WERI-Rb-1 (cell line): Measurements from ENCODE around the gene LONP1.

ENCODE experiments used
- DNase-seq: peaks from one replicate; pipeline ENCODE4 v3.0.0-alpha.2; 2020
- H3K27ac ChIP-seq: fragments of 250-450 bp; sonication (Bioruptor Pico); 2 replicates; pipeline ENCODE4 v1.5.1; 2020; ENCODE audit warnings: mild to moderate bottlenecking, moderate library complexity
- H3K27me3 ChIP-seq: fragments of 250-450 bp; sonication (Bioruptor Pico); 2 replicates; pipeline ENCODE4 v1.5.1; 2021; ENCODE audit warnings: mild to moderate bottlenecking, low read depth, moderate library complexity; ENCODE audit not compliant: insufficient read depth, severe bottlenecking
- H3K36me3 ChIP-seq: fragments of 250-450 bp; sonication (Bioruptor Pico); 2 replicates; pipeline ENCODE4 v1.5.1; 2020; ENCODE audit warnings: mild to moderate bottlenecking, moderate library complexity
- H3K4me3 ChIP-seq: 2 replicates; pipeline ENCODE4 v1.5.1; 2011; ENCODE audit warnings: low read depth, mild to moderate bottlenecking, control low read depth, low read length
- H3K9me3 ChIP-seq: fragments of 250-450 bp; sonication (Bioruptor Pico); 2 replicates; pipeline ENCODE4 v1.5.1; 2021; ENCODE audit warnings: mild to moderate bottlenecking, moderate library complexity; ENCODE audit not compliant: severe bottlenecking
- CTCF ChIP-seq: IDR thresholded peaks from 2 replicates; pipeline ENCODE4 v1.5.1; 2011; ENCODE audit warnings: low read depth, mild to moderate bottlenecking, control low read depth, inconsistent platforms, low read length

LONP1 gene

DNA sequence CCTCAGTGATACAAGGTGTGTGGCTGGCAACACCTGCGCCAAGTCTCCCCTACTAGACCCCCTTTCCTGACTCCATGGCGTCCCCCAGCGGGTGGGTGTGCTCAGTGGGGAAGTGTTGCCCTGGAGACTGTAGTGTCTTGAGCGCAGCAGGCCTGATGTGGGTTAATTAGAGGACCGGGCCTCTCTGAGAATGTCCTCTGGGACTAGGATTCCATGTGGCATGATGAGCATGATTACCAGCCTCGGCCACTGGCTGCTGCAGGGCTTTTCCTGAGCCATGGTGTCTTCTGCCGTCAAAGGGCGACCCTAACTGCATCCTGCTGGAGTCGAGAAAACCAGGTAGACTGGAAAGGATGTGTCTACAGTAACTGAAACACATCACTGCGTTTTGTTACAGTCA, 67.7 kb downstream of the LONP1 start:
- Histone ChIP-seq H3K27me3 (no peaks in the 10 kb centered on the region), H3K9me3 (no peaks in the 10 kb centered on the region), H3K4me3 (no peak overlapping the region), H3K36me3 (peaks cover 92% of the 10 kb centered on the region), H3K27ac (no peak overlapping the region)
- no peak for DNase-seq
- TF ChIP-seq CTCF, result no peak

- H3K36me3 ChIP-seq, result peaks cover 93% of the 10 kb centered on the region
Observed at GRCh38 chr19:5651361-5651760, 68.6 kb downstream of the LONP1 start.

DNA sequence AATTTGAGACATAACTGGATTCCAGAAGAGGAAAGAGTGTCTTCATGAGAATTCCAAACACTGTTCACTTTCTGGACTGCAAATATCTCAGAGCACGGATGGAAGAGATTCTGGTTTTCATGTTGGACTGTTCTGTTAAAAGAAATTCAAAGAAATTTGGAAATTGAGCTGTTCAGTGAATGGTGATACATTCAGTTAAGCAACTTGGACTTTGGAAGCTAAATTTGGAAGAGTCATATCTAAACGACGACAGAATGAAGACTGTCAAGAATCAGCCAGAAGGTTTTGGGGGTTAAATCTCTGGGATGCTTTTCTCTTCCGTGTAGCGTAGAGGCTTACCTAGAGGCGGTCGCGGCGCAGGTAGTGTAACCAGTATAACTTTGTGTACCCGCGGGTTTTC, 71.5 kb downstream of the LONP1 start:
- peaks cover 91% of the 10 kb centered on the region for H3K36me3 ChIP-seq
- TF ChIP-seq CTCF, result no peak
- no peaks in the 10 kb centered on the region for H3K27me3 ChIP-seq
- DNase-seq, result no peak
- no peak overlapping the region for H3K4me3 ChIP-seq
- no peaks in the 10 kb centered on the region for H3K9me3 ChIP-seq
- no peak overlapping the region for H3K27ac ChIP-seq

More at GRCh38 chr19:5651361-5651760, 68.6 kb downstream of the LONP1 start:
- Histone ChIP-seq H3K27me3 (no peaks in the 10 kb centered on the region), H3K9me3 (no peaks in the 10 kb centered on the region), H3K27ac (no peak overlapping the region), H3K4me3 (no peak overlapping the region)
- no peak for DNase-seq
- TF ChIP-seq CTCF, result peak; percentile 47

DNA sequence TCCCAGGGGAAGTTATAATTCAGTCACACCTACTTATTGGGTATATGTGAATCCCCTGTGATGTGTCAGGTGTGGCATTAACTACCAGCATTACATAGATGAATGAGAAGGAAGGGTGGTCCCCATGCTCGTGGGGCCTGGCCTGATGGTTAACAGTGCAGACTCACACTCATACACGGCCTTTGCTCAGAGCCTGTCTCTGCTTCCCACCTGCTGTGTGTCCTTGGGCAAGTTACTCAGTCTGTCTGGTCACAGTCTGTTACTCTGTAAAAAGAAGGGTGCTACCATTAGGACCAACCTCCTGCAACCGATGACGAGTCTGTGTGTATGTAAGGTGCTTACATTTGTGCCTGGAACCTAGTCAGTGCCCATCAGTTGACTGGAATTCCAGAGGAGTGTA, 73.2 kb downstream of the LONP1 start:
- DNase-seq, result no peak
- TF ChIP-seq CTCF, result no peak
- no peaks in the 10 kb centered on the region for H3K9me3 ChIP-seq
- H3K27me3 ChIP-seq, result no peaks in the 10 kb centered on the region
- no peak overlapping the region for H3K27ac ChIP-seq
- peaks cover 91% of the 10 kb centered on the region for H3K36me3 ChIP-seq
- no peak overlapping the region for H3K4me3 ChIP-seq

DNA sequence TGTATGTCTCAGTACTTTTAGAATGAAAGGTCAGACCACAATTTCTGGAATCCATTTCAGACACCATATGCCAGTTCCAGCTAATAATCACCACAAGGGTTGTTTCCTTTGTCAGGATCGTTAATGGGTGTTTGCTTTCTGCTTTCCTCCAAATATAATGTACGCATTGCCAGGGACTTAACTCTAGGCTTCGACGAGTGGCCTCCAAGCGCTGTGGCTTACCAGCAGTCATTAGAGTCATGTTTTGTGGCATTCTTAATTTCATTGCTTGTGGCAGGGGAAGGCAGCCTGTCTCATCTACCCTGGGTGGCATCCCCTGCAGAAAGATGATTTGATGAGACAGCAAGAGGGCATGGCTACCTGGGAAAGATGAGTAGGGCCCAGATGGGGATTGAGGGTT, 74.5 kb downstream of the LONP1 start:
- DNase-seq, result no peak
- Histone ChIP-seq H3K36me3 (peaks cover 89% of the 10 kb centered on the region), H3K27ac (no peak overlapping the region), H3K27me3 (no peaks in the 10 kb centered on the region), H3K4me3 (no peak overlapping the region), H3K9me3 (no peaks in the 10 kb centered on the region)
- no peak for TF ChIP-seq CTCF

DNA sequence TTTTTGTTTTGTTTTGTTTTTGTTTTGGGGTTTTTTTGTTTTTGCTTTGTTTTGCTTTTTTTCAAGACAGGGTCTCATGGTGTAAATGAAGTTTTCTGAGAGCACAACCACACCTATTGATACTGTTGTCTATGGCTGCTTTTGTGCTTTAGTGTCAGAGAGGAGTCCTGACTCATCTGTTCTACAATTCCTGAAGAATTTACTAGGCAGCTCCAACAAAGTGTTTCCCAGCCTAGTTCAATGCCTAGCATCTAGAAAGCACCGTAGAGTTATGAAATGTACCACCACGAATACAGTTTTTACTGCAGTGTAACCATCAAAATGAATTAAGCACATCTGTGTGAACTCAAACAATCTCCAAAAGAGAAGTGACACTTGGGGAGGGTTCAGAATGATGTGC, 75.9 kb downstream of the LONP1 start:
- Histone ChIP-seq H3K27me3 (no peaks in the 10 kb centered on the region), H3K4me3 (no peak overlapping the region), H3K27ac (no peak overlapping the region), H3K36me3 (peaks cover 81% of the 10 kb centered on the region), H3K9me3 (no peaks in the 10 kb centered on the region)
- no peak for DNase-seq
- TF ChIP-seq CTCF, result no peak
